Mucosa of gallbladder (tissue), 1 donor: ENCODE data around the gene AAGAB. TPM values are rescaled to one million over a fixed set of nuclear protein-coding genes. Genes with fewer than 3 reads are reported as not detected.

ENCODE experiments used
- total RNA-seq: library from RNA; stranded (reverse); gene quantifications from one replicate; pipeline ENCODE4 v1.2.1, GENCODE V29; 2021
- donor health status: DM: no; HTN: no; CAD: no.

Gene AAGAB
- total RNA-seq, 1 donor from 2014 or later: 39.6 TPM

Other genes starting within 250 kb of the AAGAB start
- gene SMAD3, start 189.1 kb downstream of the AAGAB start, total RNA-seq: 59.0 TPM
- gene IQCH, start 125 bp upstream of the AAGAB start, total RNA-seq: 2.1 TPM